GM08714 (cell line): Measurements from ENCODE around the gene RAP1GAP2.
"Not testable (repeated sequence)": the region's sequence is repeated elsewhere in the genome, so short reads cannot be mapped to it uniquely, and the experiment has no call there.

Experiments
- H3K4me3 ChIP-seq: fragments of 200-500 bp; sonication (Bioruptor generic); 2 replicates; pipeline ENCODE4 v1.5.1; 2014; ENCODE audit warnings: mild to moderate bottlenecking, low read length, inconsistent platforms
- ZNF274 ChIP-seq: IDR thresholded peaks from 2 replicates; pipeline ENCODE4 v1.6.1; 2012; ENCODE audit warnings: mild to moderate bottlenecking, low read depth, low read length

Gene RAP1GAP2

DNA sequence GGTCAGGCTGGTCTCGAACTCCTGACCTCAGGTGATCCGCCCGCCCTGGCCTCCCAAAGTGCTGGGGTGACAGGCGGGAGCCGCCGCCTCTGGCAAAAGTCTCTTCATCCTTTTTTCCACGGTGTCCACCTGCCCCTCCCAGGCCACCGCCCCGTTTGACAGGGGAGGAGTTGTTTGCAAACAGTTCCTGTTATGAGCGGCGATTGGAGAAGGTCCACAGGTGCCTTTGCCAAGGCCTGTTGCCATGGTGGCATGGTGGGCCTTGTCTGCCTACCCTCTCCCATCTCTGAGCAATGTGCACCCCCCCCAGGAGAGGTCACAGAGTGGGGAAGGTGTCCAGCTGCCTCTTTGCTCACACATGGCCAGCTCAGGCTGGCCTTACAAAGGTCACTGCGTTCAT, 16.0 kb upstream of the RAP1GAP2 start:
- no peak for TF ChIP-seq ZNF274
- no peak overlapping the region for H3K4me3 ChIP-seq

DNA sequence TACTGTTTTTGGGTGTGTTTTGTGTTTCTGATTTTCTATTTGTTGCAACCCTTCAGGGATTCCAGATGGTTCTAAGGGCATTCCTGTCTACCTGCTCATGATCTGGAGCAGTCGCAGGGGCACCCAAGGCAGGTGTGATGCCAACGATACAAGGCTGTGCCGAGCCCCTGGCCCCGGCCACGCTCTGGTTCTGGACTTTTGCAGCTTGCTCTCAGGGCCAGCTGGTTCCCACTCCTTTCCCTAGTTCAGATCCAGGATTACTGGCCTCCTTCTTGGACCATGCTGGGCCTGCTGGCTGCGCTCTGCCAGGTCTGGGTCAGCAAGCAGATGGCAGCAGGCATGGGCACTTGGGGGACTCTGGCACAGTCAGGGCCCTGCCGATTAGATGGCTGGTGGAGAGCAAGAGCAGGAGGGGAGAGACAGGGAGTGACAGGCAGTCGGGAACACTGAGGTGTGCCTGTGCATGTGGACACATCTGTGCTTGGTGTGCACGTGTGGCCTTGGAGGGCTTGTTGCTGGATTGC, 15.2 kb upstream of the RAP1GAP2 start:
- TF ChIP-seq ZNF274: no peak
- H3K4me3 ChIP-seq: no peak overlapping the region

DNA sequence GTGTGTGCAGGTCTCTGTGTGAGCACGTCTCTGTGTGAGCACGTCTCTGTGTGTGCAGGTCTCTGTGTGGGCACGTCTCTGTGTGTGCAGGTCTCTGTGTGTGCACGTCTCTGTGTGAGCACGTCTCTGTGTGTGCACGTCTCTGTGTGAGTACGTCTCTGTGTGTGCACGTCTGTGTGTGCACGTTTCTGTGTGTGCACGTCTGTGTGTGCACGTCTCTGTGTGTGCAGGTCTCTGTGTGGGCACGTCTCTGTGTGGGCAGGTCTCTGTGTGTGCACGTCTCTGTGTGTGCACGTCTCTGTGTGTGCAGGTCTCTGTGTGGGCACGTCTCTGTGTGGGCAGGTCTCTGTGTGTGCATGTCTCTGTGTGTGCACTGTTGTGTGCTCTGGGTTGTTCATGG, 14.6 kb upstream of the RAP1GAP2 start:
- not testable (repeated sequence) for H3K4me3 ChIP-seq

DNA sequence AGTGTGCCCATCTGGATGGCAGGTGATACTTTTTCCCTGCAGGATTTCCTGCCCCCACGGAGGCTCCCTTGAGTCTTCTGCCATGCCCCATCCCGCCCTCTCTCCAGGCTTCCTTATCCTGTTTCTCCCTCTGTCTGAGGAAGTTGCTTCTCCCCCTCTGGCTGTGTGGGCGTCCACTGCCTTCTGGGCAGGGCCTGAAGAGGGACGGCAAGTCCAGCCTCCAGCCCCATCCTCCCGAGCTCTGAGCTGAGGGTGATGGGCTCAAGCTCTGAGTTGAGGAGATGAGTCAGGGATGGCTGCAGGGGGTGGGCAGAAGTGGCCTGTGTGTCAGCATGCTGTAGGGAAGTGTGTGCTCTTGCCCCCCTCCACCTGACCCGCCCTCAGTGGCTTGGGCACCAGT, 14.2 kb upstream of the RAP1GAP2 start:
- H3K4me3 ChIP-seq: no peak overlapping the region
- no peak for TF ChIP-seq ZNF274

DNA sequence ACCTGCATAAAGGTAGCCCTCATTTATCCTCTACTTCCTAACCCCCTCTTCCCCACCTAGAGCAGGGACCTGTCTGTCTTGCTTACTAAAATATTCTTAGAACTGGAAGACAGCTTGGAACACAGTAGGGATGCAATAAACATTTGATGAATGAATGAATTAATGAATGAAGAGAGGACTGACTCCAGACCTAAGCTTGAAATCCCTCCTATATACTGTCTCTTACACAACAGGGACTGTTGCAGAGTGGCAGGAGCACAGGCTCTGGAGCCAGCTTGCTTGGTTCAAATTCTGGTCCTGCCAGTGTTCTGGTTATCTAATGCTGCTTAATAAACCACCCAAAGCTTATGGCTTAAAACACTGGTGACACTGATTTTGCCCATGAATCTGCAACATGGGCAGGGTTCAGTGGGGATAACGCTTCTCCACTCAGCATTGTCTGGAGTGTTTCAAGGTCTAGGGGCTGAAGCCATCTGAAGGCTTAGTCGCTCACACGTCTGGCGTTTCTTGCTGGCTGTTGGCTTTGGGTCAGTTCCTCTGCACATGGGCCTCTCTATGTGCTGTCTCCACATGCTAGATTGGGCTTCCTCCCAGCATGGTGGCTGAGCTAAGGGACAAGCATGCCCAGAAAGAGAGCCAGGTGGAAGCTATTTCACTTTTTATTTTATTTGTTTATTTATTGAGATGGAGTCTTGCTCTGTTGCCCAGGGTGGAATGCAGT, 12.8 kb upstream of the RAP1GAP2 start:
- no peak for TF ChIP-seq ZNF274
- no peak overlapping the region for H3K4me3 ChIP-seq

DNA sequence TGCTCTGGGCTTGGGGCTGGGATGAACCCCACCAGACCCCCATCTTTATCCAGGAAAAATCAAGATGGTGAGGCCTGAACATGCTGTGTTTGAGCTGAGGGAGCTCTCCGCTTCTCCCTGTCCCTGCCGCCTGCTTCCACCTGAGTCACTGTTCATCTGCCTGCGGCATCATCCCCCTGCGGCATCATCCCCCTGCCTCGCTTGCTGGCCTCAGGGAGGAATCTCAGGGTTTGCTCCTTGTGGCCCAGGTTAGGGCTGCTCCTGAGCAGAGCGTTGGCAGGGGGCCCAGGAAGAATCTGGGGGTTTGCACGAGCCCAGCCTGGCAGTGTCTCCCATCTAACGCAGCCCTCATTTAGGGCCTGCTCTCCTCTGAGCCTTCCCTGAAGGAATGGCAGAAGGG, 11.4 kb upstream of the RAP1GAP2 start:
- TF ChIP-seq ZNF274: no peak
- no peak overlapping the region for H3K4me3 ChIP-seq

DNA sequence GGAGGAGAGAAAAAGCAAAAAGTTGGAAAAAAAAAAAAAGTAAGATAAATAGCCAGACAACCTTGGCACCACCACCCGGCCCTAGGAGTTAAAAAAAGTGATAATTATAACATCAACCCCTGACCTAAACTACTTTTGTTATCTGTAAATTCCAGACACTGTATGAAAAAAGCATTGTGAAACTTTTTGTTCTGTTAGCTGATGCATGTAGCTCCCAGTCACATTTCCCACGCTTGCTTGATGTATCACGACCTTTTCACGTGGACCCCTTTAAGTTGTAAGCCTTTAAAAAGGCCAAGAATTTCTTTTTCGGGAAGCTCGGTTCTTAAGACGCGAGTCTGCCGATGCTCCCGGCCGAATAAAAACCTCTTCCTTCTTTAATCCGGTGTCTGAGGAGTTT, 10.9 kb upstream of the RAP1GAP2 start:
- not testable (repeated sequence) for H3K4me3 ChIP-seq

DNA sequence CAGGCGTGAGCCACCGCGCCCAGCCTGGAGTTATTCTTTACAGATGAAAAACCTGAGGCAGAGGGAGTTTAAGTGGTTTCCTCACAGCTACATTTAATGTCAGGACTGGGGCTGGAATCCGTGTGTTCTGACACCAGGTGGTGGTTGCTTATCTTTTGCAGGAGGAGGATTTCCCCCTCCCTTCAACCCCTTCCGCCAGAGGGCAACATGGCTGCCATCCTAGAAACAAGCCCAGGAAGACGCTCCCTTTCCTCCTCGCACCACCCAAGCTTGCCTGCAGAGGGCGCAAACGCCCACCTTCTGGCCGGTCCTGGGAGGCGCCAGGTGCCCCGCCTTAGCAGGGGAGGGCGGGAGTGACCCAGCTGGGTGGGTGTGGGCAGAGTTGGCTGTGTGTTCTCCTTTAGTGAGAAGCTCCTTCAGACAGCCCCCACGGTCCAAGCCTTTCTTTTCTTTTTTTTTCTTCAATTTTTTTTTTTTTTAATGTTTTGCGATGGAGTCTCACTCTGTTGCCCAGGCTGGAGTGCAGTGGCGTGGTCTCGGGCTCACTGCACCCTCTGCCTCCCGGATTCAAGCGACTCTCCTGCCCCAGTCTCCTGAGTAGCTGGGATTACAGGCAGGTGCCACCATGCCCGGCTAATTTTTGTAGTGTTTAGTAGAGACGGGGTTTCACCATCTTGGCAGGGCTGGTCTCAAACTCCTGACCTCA, 9.9 kb upstream of the RAP1GAP2 start:
- no peak for TF ChIP-seq ZNF274
- H3K4me3 ChIP-seq: no peak overlapping the region

DNA sequence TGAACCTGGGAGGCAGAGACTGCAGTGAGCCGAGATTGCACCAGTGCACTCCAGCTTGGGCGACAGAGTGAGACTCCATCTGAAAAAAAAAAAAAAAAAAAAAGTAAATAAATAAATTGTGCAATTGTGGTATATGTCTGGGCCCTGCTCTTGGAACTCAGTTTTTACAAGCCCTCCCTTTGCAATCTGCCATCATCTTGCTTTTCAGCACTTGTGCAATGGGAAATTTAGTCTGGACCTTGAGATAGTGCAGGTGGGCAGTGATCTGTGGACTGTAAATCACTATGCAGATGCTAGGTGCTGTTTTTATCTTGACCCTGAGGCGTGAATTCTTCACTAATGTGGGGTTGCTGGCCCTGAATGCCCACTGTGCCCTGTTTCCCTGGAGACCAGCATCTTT, 6.5 kb upstream of the RAP1GAP2 start:
- H3K4me3 ChIP-seq: no peak overlapping the region
- no peak for TF ChIP-seq ZNF274

DNA sequence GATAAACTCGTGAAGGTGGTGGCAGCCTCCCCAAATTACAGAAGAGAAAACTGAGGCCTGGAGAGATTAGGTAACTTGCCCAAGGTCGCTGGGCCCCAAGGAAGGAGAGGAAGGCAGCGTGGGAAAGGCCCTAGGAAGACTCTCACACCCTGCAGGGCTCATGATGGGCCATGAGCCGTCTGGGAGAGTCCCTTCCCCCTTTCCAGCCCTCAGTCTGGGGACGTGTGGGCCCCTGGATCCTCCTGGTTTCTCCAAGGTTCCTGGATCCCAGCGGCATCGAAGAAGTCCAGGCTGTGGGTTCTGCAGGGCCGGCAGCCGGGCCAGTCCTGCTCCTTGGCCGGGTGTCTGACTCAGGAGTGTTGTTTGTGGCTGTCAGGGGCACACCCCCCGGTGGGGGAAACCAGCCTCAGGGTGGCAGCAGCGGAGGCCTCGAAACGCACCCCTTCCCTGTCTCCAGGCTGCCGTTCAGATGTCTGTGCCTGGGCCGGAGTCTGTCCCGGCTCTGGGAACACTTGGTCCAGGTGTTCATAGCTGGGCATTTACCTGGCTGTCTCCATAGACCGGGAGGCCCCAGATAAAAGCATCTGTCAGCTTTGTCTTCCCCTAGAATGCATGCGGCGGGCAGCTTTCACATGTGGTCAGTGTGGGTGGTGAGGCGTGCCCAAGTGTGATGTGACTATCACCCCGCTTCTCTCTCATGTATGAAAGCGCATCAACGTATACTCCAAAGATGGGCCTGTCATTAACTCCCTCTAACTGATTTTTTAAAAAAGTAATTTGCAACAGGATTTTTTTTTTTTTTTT, 3.7 kb upstream of the RAP1GAP2 start:
- TF ChIP-seq ZNF274: no peak
- no peak overlapping the region for H3K4me3 ChIP-seq

DNA sequence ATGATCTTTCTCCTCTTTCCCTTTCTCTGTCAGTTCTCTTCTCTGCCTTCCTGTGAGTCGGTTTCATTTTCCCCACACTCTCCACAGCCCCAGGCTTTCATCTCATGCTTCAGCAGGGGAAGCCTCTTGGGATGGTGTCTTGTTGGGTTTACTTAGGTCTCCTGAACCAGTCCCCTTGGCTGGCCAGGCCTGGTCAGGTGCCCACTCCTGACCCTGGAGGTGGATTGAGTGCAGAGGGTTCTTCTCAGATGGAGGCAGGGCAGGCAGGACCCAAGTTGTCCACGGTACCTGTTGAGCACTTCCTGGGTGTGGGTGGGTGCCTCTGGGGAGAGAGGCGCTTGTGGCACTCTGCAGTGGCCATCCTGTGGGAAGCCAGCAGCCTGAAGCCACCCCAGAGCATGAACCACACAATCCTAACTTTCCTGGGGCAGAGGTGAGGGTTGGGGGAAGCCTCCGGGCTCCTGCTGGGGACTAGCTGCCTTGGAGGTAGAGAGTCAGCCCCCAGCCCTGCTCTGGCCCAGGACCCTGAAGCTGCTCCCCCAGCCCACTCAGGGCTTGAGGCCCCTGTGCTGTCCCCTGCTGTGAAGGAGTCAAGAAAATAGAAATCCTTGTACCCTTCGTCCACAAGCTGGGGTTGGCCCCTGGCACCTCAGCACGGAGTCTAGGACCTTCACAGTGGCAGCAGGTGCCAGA, 2.0 kb upstream of the RAP1GAP2 start:
- no peak overlapping the region for H3K4me3 ChIP-seq
- TF ChIP-seq ZNF274: no peak

DNA sequence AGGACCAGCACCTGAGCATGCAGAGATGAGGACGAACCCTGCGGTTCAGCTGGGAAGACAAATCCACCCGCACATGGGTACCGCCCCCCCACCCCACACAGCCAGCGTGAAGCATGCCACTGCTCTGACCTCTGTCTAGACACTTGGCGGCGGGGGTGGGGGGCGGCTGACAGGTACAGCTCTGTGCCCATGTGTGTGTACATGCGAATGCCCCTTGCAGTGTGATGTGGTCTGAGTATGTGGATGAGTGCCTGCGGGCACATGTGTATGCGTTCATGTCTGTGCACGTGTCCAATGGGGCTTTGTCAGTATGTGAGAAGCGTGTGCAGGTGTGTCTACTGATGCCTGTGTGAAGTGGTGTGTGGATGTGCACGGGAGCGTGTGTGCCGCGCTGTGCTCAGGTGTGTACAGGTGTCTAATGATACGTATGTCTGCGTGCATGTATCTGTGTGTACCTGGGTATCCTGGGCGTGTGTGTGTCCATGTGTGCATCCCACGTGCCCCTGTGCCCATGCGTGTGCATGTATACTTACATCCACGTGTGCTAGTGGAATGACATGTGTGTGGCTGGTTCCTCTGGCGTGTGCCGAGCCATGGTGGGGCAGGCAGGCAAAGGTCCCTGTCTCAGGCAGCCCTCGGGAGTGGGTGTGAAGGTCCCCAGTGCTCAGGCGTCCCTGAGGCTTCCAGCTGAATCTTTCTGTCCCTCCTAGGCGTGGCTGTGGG, 636 bp upstream of the RAP1GAP2 start:
- H3K4me3 ChIP-seq: no peak overlapping the region; the same call in 1 of the 2 replicates

DNA sequence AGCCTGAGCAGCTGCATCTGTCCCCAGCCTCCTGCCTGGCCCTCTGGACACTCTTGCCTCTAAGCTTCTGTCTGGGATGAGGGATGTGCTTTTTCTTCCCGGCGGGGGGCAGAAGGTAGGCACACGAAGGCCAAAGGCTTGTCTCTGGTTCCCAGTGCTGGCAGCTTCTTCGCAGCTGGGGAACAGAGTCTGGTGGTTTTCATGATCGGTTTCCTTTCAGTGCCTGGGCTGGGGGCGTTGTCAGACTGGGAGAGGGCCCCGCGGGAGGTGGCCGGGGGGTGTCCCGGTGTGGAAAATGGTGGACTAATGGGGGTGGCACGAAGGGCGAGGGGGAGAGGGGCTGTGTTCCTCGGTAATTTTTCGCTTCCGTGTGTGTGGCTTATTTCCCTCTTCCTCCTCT, 988 bp downstream of the RAP1GAP2 start:
- H3K4me3 ChIP-seq: no peak overlapping the region
- TF ChIP-seq ZNF274: no peak

More for the DNA sequence above, 636 bp upstream of the RAP1GAP2 start:
- no peak for TF ChIP-seq ZNF274

DNA sequence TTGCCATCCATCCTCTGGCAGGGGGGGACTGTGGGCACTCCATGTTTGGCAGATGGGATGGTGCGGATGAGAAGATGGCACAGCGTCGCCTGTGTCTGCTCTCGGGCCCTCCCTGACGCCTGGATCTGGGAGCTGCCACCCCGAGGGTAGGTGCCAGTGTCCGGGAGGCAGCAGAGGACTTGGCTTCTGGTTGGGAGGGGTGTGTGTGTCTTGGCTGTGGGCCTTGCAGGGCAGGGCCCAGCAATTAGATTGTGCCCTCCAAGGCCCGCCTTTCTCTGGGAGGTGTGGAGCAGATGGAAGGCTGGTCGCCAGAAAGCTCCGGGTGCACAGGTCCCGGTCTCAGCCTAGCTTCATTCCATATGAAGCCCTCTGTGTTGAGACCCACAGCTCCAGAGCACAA, 1.4 kb downstream of the RAP1GAP2 start:
- TF ChIP-seq ZNF274: no peak
- H3K4me3 ChIP-seq: no peak overlapping the region
